Kidney epithelial cell (primary cell): Measurements from ENCODE around the gene KIAA0930. TPM values are rescaled to one million over a fixed set of nuclear protein-coding genes. Genes with fewer than 3 reads are reported as not detected.

Source experiments
- DNase-seq: peaks from one replicate; pipeline ENCODE4 v3.0.0-alpha.2; 2010; ENCODE audit warnings: low read depth
- H3K27me3 ChIP-seq: 2 replicates; pipeline ENCODE4 v1.6.0; 2011; ENCODE audit warnings: low read length; ENCODE audit not compliant: control insufficient read depth, insufficient read depth
- H3K36me3 ChIP-seq: 2 replicates; pipeline ENCODE4 v1.5.1; 2011; ENCODE audit warnings: low read length; ENCODE audit not compliant: control insufficient read depth, insufficient read depth
- H3K4me3 ChIP-seq: 2 replicates; pipeline ENCODE4 v1.5.1; 2011; ENCODE audit warnings: low read depth, mild to moderate bottlenecking, control low read depth, low read length
- CTCF ChIP-seq: IDR thresholded peaks from 2 replicates; pipeline ENCODE4 v1.5.1; 2011; ENCODE audit warnings: mild to moderate bottlenecking, moderate library complexity, low read length, control low read depth, inconsistent platforms; ENCODE audit not compliant: insufficient read depth, poor library complexity, severe bottlenecking
- total RNA-seq: library from RNA; depleted of rRNA; stranded (reverse); fragments of >200 nt; gene quantifications from 2 replicates; pipeline ENCODE4 v1.2.3, GENCODE V29; 2015

Gene KIAA0930
- total RNA-seq, 1 donor from 2014 or later: 61.1 TPM

GRCh38 chr22:45179276-45180049, 61.2 kb downstream of the KIAA0930 start:
- no peaks in the 10 kb centered on the region for H3K27me3 ChIP-seq
- no peak overlapping the region for H3K4me3 ChIP-seq
- DNase-seq: no peak
- no peaks in the 10 kb centered on the region for H3K36me3 ChIP-seq
- no peak for TF ChIP-seq CTCF

- peaks cover 1% of the 10 kb centered on the region for H3K36me3 ChIP-seq
- no peak for DNase-seq
- no peaks in the 10 kb centered on the region for H3K27me3 ChIP-seq
- TF ChIP-seq CTCF: no peak
- no peak overlapping the region for H3K4me3 ChIP-seq
Measured at GRCh38 chr22:45172881-45173585, 67.7 kb downstream of the KIAA0930 start.

- peaks cover 1% of the 10 kb centered on the region for H3K36me3 ChIP-seq
- TF ChIP-seq CTCF: no peak
- H3K4me3 ChIP-seq: no peak overlapping the region
- H3K27me3 ChIP-seq: no peaks in the 10 kb centered on the region
- no peak for DNase-seq
Measured at GRCh38 chr22:45171830-45172229, 68.9 kb downstream of the KIAA0930 start.

GRCh38 chr22:45169591-45170466, 70.9 kb downstream of the KIAA0930 start:
- no peak for DNase-seq
- no peak for TF ChIP-seq CTCF

GRCh38 chr22:45166932-45167331, 73.8 kb downstream of the KIAA0930 start:
- Histone ChIP-seq H3K4me3 (no peak overlapping the region), H3K36me3 (peaks cover 1% of the 10 kb centered on the region), H3K27me3 (no peaks in the 10 kb centered on the region)
- DNase-seq: no peak
- no peak for TF ChIP-seq CTCF

More at GRCh38 chr22:45169591-45170466, 70.9 kb downstream of the KIAA0930 start:
- Histone ChIP-seq H3K4me3 (no peak overlapping the region), H3K36me3 (peaks cover 1% of the 10 kb centered on the region), H3K27me3 (no peaks in the 10 kb centered on the region)
